GM19035 (cell line): ENCODE results near the gene SPATS1.
"Not testable (repeated sequence)": the region's sequence is repeated elsewhere in the genome, so short reads cannot be mapped to it uniquely, and the experiment has no call there.

ENCODE experiments used
- ATAC-seq: cut with Tn5 transposase; IDR thresholded peaks from one replicate; pipeline ENCODE4 v1.9.1; 2021; ENCODE audit not compliant: unreplicated experiment

Gene SPATS1

GRCh38 chr6:44339763-44340625 is 2.5 kb upstream of the SPATS1 start:
- ATAC-seq = no peak

- ATAC-seq = no peak
Measured at GRCh38 chr6:44341095-44341890, 1.2 kb upstream of the SPATS1 start.

GRCh38 chr6:44342052-44342451 is 398 bp upstream of the SPATS1 start:
- ATAC-seq = no peak

GRCh38 chr6:44346818-44347217 is 4.4 kb downstream of the SPATS1 start:
- ATAC-seq = not testable (repeated sequence)

- no peak for ATAC-seq
Measured at GRCh38 chr6:44349904-44350649, 7.6 kb downstream of the SPATS1 start.

- not testable (repeated sequence) for ATAC-seq
Measured at GRCh38 chr6:44350650-44350994, 8.2 kb downstream of the SPATS1 start.

GRCh38 chr6:44352259-44352658 is 9.8 kb downstream of the SPATS1 start:
- ATAC-seq = no peak

GRCh38 chr6:44353336-44353735 is 10.9 kb downstream of the SPATS1 start:
- ATAC-seq = no peak

GRCh38 chr6:44355640-44356039 is 13.2 kb downstream of the SPATS1 start:
- no peak for ATAC-seq

- ATAC-seq = no peak
Measured at GRCh38 chr6:44356487-44356886, 14.0 kb downstream of the SPATS1 start.

- no peak for ATAC-seq
Measured at GRCh38 chr6:44359973-44360372, 17.5 kb downstream of the SPATS1 start.

GRCh38 chr6:44361947-44362346 is 19.5 kb downstream of the SPATS1 start:
- ATAC-seq = no peak

GRCh38 chr6:44363377-44363926 is 21.0 kb downstream of the SPATS1 start:
- ATAC-seq = no peak

GRCh38 chr6:44366781-44367180 is 24.3 kb downstream of the SPATS1 start:
- no peak for ATAC-seq

GRCh38 chr6:44367681-44368080 is 25.2 kb downstream of the SPATS1 start:
- no peak for ATAC-seq

GRCh38 chr6:44373051-44373450 is 30.6 kb downstream of the SPATS1 start:
- ATAC-seq = no peak

GRCh38 chr6:44373787-44374186 is 31.3 kb downstream of the SPATS1 start:
- no peak for ATAC-seq

- no peak for ATAC-seq
Measured at GRCh38 chr6:44375071-44375470, 32.6 kb downstream of the SPATS1 start.

GRCh38 chr6:44377484-44377883 is 35.0 kb downstream of the SPATS1 start:
- no peak for ATAC-seq

- no peak for ATAC-seq
Measured at GRCh38 chr6:44377971-44378370, 35.5 kb downstream of the SPATS1 start.

- ATAC-seq = no peak
Measured at GRCh38 chr6:44381739-44382138, 39.3 kb downstream of the SPATS1 start.
